Measurements from ENCODE around the gene RPS21. TPM values are rescaled to one million over a fixed set of nuclear protein-coding genes. Genes with fewer than 3 reads are reported as not detected.

The RPS21 gene
- total and polyA plus RNA-seq, 2 of the 13 experiments (the other 11 are each of a cell fraction or from before 2014, with no cell fraction given), result 2,647 to 11,063 TPM

GRCh38 chr20:62370115-62370806 lies 16.6 kb upstream of the RPS21 start (continued):
- peak; percentile 32; the same call in 1 of the 2 replicates for TF ChIP-seq ZNF101 (CRISPR knock-in tag; IDR thresholded peaks at IDR 0.05; ENCODE audit: borderline replicate concordance, low read depth)
- no peak for TF ChIP-seq IKZF1 (IDR thresholded peaks at IDR 0.05)
- TF ChIP-seq RARA (CRISPR knock-in tag; IDR thresholded peaks at IDR 0.05), result peak; percentile 90
- no peak for TF ChIP-seq FOXP1 (IDR thresholded peaks at IDR 0.05)
- no peak for TF ChIP-seq FOXP1 (CRISPR knock-in tag; IDR thresholded peaks at IDR 0.05)
- TF ChIP-seq JUNB (CRISPR knock-in tag; IDR thresholded peaks at IDR 0.05; ENCODE audit: borderline replicate concordance), result no peak
- TF ChIP-seq ZNF891 (CRISPR knock-in tag; IDR thresholded peaks at IDR 0.05), result peak; percentile 70; the same call in 1 of the 2 replicates
- 0 out of 2 replicates have a peak, but pooled peaks have one; percentile 39 for TF ChIP-seq KLF11 (CRISPR knock-in tag; IDR thresholded peaks at IDR 0.05)
- TF ChIP-seq NFIB (CRISPR knock-in tag; IDR thresholded peaks at IDR 0.05; ENCODE audit: borderline replicate concordance), result no peak
- TF ChIP-seq ZNF432 (CRISPR knock-in tag; IDR thresholded peaks at IDR 0.05; ENCODE audit: borderline replicate concordance), result no peak
- TF ChIP-seq NPAS2 (CRISPR knock-in tag; IDR thresholded peaks at IDR 0.05; ENCODE audit: borderline replicate concordance), result no peak
- TF ChIP-seq ZNF441 (CRISPR knock-in tag; IDR thresholded peaks at IDR 0.05; ENCODE audit: borderline replicate concordance), result no peak
- TF ChIP-seq ZBTB7A (CRISPR knock-in tag; IDR thresholded peaks at IDR 0.05), result 0 out of 2 replicates have a peak, but pooled peaks have one; percentile 17
- no peak for TF ChIP-seq ZNF660 (CRISPR knock-in tag; IDR thresholded peaks at IDR 0.05; ENCODE audit: borderline replicate concordance, low read depth)
- 0 out of 2 replicates have a peak, but pooled peaks have one; percentile 11 for TF ChIP-seq NRL (CRISPR knock-in tag; IDR thresholded peaks at IDR 0.05; ENCODE audit: borderline replicate concordance)
- no peak for TF ChIP-seq SYNCRIP (IDR thresholded peaks at IDR 0.05; ENCODE audit: insufficient read depth, low read depth, low read length)
- no peak; the same call in 1 of the 2 replicates for TF ChIP-seq PAXIP1 (CRISPR knock-in tag; conservative IDR thresholded peaks at IDR 0.05)
- TF ChIP-seq AHR (CRISPR knock-in tag; IDR thresholded peaks at IDR 0.05), result no peak
- peak; percentile 31; the same call in 1 of the 2 replicates for TF ChIP-seq PHF21A (CRISPR knock-in tag; IDR thresholded peaks at IDR 0.05)
- TF ChIP-seq ZHX1 (CRISPR knock-in tag; IDR thresholded peaks at IDR 0.05; ENCODE audit: low read depth), result peak; percentile 59; the same call in 1 of the 2 replicates
- no peak; the same call in 1 of the 2 replicates for TF ChIP-seq ZNF629 (CRISPR knock-in tag; conservative IDR thresholded peaks at IDR 0.05)
- TF ChIP-seq ZNF10 (CRISPR knock-in tag; IDR thresholded peaks at IDR 0.05; ENCODE audit: borderline replicate concordance, low read depth), result no peak
- TF ChIP-seq ZNF691 (CRISPR knock-in tag; IDR thresholded peaks at IDR 0.05; ENCODE audit: borderline replicate concordance, low read depth), result no peak
- no peak for TF ChIP-seq XRCC5 (optimal IDR thresholded peaks at IDR 0.05; ENCODE audit: low read length)

Measured in HepG2 (cell line).